ENCODE measurements around the gene NRN1. TPM values are rescaled to one million over a fixed set of nuclear protein-coding genes. Genes with fewer than 3 reads are reported as not detected.

Gene NRN1
- total RNA-seq, 1 experiment from 2014 or later: 0.14 TPM

GRCh38 chr6:6002848-6003620 is 3.7 kb downstream of the NRN1 start:
- DNase-seq (ENCODE audit: low read depth): no peak

DNA sequence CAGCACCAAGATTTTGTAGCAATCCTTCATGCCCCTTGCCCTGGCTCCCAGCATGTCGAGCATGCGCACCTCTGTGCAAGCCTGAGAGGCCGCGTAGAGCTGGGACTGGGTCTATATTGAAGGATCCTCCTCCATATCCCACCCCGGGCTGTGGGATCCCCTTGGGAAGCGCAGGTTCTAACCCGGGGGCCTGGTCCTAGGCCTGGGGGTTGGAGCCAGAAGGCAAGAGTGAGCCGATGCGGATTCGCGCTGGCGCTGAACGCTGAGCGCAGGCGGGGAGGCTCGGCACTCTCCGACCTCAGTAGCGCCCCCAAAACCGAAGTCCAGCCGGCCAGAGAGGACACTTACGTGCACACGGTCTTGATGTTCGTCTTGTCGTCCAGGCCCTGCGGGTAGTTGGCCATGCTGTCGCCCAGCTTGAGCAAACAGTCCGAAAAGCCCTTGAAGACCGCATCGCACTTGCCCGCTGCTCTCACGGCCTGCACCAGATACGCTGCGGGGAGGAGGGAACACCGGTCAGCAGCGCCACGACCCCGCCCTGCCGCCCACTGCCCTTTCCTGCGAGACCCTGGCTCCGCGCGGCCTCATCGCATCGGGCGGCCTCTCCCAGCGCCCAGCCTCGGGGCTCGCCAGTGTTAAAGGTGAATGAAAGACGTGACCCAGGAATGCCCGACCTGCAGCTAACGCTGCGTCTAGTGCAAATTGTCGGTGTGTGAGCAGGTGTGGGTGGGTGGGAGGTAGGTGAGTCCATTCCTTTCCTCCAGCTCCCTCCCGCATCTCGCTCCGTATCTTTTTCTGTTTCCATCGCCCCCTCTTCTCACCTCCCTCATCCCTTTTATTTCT is 4.5 kb downstream of the NRN1 start:
- no peak for DNase-seq (ENCODE audit: low read depth)

- DNase-seq (ENCODE audit: low read depth): no peak
Observed at GRCh38 chr6:6001443-6001842, 5.3 kb downstream of the NRN1 start.

GRCh38 chr6:5999688-6000608 is 6.8 kb downstream of the NRN1 start:
- DNase-seq (ENCODE audit: low read depth): no peak

DNA sequence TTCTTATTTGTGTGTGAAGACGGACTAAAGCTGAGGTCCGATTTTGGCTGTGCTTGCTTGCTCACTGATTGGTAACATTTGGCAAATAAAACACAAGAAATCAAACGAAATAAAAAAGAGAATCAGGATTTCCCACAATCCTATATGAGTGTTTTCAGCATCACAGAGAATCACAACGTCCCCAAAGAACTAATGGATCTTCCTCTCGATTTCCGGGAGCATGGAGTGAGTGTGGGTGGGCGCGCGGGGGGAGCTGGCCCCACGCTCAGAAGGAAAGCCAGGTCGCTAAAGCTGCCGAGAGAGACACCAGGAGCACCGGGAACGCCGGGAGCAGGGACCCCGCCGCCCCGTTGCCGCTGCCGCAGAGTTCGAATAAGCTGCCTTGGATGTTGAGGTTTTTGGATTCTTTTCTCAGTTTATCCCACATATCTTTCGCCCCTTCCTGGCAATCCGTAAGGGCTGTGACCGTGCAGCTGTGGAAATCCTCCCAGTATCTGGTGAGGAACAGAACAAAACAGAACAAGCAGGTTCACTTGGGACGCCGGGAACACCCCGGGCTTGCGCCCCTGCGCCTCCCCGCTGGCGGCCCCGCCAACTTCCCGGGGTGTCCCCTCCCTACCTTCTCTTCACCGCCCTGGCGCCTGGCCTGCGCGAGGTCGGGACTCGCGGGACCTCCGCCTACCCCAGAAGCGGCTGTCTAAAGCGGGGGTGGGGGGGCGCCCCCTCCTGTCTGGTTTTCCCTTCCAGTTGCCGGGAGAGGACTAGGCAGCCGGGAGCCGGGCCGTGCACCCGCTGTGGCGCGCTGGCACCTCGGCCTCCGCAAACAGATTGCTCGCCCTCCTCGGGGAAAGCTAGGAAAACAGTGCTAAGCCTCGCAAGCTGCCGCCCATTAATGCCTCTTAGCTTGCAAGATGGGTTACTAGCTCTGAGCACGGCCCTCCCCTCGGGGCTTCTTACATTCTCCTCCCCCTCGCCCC is 7.7 kb downstream of the NRN1 start:
- DNase-seq (ENCODE audit: low read depth): no peak

DNA sequence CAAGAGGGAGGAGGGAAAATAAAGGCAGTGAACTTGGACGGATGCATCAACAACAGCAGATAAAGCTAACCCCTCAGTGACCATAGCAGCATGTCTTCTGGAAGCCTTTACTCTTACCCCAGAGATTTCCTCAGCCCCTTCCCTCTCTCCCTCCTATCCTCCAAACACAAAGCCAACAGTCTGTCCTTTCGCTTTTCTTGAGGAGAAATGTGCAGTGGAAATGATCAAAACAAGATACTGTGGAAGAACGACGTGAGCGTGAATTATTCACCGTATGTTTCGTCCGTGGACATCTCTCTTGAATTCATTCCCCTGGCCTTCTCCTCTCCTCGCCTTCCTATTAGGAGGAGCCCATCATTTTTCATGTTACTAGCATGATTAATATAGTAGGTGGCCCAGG is 8.5 kb downstream of the NRN1 start:
- DNase-seq (ENCODE audit: low read depth): no peak

DNA sequence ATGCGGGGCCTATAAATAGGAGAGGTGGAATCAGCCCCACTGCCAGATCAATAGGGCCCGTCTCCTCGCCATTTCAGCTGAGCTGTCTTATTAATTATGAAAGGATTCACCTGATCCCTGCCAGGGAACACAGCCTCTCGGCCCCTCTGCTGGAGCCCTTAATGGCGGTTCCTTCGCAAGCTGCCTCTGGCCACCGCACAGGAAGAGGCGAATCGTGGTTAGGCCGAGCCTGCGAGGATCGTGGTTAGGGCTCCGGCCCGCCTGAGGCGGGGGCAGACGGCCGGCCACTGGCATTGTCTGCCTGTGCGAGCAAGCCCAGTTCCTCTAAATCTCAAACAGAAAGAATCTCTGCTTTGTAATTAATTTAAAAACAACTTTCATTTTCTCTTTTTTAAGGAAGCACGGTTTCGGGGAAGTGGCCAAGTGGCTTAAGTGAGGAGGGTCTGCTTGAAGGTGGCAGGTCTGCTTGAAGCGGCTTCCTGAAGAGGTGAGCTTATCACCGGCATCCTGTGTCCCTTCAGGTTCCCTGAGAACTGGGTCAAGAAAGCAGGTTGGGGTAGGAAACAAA is 9.2 kb downstream of the NRN1 start:
- no peak for DNase-seq (ENCODE audit: low read depth)

DNA sequence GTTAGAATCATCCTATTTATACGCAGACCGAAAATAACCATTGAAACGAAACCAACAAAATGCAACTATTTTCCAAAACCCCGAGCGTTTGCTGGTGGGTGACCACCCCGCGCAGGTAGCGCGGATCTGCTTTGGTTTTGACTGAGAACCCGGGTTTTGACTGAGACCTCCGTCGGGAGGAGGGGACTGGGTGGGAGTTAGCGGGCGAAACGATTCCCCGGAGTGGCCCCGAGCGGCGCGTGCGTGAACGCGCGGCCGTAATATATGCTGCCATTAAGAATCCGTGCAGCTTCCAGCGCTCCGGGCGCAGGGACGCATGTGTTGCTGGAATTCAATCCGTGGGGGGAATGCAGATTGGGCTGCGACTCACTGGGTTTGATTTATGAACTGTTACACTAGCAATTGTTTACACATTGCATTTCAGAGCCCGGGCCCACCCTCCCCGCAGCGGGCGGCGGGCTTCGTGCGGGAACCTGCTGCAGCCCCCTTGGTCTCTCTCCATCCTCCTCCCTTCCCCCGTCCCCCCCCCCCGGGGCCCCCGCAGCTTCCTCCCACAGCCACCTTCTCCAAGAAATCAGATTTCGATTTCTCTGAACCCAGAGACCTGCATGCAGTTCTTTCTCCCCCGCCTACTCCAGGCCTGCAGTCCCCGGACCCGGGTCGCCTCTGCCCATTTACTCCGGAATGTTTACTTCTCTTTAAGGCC is 9.9 kb downstream of the NRN1 start:
- DNase-seq (ENCODE audit: low read depth): no peak

GRCh38 chr6:5995949-5996713 is 10.6 kb downstream of the NRN1 start:
- no peak for DNase-seq (ENCODE audit: low read depth)

- no peak for DNase-seq (ENCODE audit: low read depth)
Observed at GRCh38 chr6:5995658-5995948, 11.1 kb downstream of the NRN1 start.

GRCh38 chr6:5994999-5995657 is 11.6 kb downstream of the NRN1 start:
- no peak for DNase-seq (ENCODE audit: low read depth)

DNA sequence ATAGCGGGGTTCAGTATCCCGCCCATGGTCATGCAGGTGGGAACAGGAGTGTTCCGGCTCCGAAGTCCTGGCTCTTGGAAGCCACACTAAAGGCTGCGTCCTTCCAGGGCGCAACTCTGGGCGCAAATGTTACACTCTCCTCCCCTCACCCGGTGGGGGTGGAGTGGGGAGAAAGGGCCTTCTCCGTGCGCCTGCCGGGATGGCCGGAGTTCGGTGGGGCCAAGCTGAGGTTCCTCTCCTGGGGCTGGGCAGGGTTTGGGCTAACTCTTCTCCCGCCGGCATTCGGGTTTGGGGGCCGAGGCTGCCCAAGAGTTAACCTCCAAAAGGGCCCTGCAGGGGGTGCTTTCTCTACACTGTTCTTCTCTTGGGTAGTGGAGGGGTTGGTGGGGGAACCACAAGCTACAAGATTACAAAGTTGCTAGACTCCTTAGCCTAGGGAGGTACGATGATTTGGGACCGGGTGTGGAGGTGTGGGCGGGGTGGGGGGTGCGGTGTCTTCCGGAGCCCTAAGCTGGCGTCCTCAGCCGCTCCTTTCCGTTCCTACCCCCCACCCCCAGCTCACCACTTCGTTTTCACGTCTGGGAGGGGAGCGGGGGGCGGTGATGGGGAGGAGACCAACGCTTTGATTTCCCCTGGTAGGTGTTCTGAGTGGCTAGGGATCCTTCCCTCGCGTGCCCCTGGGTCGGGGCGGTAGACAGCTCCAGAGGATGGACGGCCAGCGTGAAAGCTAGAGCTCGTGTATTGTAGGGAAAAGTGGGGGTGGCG is 12.3 kb downstream of the NRN1 start:
- no peak for DNase-seq (ENCODE audit: low read depth)

DNA sequence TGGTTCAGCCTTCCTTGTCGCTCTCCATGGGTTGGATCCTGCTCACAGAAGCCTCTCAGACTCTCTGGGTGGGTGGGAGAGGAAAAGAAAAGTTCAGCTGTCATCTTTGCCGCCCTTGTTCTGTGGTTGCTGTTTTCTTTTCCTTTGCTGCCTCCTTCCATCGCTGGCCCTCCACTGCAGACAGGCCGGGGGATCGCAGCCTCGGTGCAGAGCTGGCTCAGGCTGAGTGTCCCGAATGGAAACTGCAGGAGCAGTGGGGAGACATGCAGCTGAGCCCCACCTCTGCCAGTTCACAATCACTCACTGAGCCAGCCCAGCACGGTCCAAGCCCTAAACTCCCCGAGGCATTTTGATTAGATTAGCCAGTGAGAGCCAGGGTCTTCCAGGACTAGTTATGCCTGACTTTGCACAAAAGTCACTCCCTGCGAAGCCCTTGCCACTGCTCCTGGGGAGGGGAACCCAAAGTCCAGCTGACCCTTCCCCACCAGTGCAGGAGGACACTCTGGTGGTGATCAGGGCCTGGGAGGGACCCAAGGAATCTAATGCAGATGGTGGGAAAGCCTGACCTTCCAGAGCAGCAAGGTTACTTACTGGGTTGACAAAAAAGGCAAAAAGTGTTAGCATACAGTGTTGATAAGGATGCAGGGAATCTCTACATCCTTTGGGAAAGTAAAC is 14.0 kb downstream of the NRN1 start:
- DNase-seq (ENCODE audit: low read depth): no peak

DNA sequence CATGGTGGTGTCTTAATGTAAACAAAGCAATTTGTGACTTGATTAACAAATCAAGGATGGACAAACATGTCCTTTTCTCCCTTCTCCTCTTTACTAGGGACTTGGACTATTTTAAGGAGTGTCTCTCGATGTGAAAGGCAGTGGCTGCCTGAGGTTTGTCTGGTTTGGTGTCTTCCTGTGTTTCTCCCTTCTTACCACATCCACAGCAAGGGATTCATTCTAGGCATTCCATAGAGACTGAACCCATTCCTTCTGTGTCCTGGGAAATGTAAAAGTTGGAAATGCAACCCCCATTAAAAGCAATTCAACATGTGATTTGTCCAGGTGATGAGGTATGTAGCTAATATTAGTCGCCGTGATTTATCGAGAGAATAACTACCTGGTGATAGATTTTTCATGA is 15.9 kb downstream of the NRN1 start:
- no peak for DNase-seq (ENCODE audit: low read depth)

- no peak for DNase-seq (ENCODE audit: low read depth)
Observed at GRCh38 chr6:5989141-5989723, 17.5 kb downstream of the NRN1 start.

DNA sequence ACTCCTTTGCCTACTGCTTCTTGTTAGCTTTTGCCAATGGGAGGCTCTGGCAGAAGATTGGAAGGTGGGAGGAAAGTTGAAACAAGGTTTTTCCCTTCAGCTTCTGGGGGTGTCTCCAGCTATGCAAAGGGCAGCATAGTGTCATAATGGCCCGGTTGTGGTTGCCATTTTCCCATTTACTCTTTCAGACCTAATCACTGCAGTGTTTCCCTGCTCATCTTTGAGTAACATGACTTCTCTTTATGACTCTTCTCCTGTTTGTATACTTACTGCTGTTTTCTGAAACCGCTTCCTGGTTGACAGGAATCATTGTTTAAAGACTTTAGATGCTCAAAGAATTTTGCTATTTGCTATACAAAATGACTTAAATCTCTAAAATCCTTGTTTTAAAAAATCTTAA is 19.9 kb downstream of the NRN1 start:
- DNase-seq (ENCODE audit: low read depth): no peak
